Measurements from ENCODE around the gene TSR3.
"Not testable (repeated sequence)": the region's sequence is repeated elsewhere in the genome, so short reads cannot be mapped to it uniquely, and the experiment has no call there.

TSR3 gene

DNA sequence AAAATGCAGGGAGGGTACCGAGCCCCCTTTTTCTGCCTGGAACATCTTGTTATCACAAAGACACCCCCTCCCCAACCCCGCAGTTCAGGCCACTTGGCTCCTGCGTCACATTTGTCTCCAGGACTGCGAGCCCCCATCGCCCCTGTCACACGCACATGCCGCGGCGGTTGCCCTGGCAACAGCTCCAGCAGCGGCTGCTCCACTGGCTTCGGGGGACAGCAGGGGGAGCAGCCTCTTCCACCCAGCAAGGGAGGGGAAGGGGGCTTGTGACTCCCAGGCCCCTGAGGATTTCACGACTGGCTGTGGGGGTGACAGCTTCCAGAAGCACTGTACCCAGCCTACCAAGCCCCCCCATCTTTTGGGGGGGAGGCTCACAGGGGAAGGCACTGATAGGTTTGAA is 15.7 kb downstream of the TSR3 start:
- no peak for DNase-seq

DNA sequence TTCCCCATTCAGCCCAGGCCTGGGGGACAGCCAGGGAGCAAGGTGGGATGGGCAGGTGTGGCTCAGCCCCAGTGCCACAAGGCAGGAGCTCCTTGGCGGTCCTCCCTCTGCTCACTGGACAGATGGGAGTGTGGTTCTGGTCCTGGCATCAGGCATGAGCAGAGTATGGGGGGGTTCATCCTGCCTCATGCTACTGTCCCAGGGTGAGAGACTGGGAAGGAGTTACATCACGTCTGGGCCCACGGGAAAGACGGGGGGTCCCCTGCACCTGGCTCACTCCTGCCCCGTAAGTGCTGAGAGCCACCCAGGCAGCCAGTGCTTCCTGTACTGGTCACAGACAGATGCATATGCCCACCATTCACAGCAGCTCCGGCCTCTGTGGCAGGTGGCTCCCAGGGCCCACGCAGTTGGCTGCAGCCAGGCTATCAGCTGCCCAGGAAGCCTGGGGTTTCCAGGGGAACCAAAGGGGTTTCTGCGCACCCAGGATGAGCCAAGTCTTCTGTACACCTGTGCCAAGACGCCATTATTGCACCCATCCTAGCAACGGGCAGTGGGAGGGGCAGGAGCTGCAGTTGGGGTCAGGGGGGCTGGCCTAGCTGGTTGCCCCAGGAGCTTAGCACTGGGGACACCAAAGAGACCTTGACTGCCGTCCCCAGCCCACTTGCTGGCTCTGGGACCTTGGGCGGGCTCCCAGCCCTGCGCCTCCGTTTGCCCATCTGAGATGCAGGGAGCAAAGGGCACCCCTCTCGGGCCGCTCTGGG is 16.3 kb downstream of the TSR3 start:
- no peak for DNase-seq

DNA sequence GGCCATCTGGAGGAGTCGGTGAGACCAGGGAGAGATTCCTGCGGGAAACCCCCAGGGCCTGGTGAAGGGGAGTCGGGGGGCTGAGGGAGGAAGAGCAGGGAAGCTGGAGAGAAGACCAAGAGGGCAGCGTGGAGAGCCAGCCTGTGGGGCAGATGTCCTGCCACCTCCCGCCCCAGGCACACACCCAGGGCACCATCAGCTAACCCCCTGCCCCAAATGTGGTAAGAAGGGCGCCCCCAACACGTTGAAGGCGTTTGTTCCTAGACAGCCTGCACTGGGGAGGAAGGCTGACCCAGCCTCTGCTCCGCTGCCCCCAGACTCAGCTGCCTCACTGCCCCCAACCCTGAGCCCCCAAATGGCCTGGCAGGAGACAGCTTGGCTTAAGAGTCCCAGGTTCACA is 16.9 kb downstream of the TSR3 start:
- DNase-seq, result no peak

DNA sequence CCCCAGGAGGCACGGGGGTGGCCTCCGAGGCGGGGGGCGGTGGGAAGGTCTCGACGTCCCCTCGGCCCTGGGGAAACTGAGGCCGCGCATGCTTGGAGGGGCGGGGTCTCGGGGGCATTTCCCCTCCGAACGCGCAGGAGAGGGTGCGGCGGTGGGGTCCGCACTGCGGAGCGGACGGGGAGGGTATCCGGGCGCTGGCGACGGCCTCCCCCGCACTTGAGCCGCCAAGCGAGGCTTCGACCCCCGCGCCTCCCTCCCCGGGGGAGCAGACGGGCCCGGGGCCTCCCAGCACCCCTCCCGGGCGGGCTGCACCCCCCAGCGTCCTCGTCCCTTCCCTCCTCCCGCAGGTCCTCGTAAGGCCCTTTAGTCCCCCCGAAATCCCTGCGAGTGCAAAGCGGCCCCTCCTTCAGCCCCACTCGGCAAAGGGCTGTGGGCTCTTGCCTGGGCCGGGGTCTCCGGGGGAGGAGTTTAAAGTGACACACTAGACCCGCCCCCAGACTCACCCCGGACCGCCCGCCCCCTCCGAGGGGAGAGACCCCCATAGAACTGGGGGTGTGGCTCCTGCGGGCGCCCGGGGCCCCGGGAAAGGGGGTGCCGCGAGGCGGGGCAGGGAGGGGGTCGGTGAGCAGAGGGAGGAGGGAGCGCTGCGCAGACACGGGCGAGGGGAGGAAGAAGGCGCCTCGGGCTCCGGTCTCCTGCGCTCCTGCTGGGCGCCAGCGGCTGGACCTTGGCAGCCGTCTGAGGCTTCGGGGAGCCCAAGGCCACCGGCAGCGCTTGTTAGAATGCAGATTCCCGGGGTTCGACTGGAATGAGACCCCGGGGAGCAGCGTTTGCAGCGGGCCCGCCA is 17.6 kb downstream of the TSR3 start:
- DNase-seq, result no peak

DNA sequence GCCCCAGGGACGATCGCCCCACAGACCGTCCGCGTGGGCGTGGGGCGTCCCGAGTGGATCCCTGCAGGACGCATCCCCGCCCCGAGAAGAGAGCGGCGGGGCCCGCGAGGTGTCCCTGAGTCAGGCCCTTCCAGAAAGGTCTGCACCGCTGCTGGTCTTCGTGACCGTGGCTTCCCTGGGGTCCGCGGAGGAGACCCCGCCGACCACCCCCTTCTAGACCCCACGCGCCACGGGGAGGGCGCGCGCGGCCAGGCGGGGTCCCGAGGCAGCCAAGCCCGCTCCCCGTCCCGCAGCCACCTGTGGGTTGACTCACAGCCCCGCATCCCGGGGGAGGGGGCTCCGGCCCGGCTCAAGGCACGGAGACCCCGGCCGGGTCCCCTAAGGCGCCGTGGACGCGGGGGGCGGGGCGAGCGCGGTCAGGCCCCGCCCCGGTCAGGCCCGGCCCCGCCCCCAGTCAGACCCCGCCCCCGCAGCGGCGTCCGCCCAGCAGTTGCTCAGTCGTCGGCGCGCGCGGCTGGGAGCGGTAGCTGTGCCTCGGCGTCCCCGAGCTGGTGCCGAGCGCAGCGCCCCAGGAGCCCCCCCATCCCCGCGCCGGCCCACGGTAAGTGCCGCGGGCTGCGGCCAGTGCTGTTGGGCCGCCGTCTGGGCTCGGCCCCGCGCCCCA is 18.4 kb downstream of the TSR3 start, which contains the start of gene BAIAP3:
BAIAP3 (plus strand) TSS at position 497 of the 664 bp plus-strand sequence. CDS start 4,905 bp downstream, outside the sequence.
- peak; percentile 48 for DNase-seq

DNA sequence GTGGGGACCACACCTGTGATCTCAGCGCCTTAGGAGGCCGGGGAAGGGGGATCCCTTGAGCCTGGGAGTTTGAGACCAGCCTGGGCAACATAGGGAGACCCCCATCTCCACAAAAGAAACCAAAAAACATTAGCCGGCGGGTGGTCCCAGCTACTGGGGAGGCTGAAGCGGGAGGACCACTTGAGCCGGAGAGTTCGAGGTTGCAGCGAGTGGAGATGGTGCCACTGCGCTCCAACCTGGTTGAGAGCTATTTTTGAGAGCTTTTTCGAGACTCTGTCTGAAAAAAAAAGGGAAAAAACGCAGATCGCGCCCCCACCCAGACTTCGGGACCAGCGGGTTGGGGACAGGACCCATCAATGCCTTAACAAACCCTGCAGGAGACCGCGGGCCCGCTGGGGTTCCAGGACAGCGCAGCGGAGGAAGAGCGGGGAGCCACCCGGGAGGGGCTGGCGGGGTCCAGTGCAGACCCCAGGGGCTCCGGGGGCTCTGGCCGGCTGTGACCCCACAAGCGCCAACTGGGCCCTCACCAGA is 19.0 kb downstream of the TSR3 start:
- no peak for DNase-seq

DNA sequence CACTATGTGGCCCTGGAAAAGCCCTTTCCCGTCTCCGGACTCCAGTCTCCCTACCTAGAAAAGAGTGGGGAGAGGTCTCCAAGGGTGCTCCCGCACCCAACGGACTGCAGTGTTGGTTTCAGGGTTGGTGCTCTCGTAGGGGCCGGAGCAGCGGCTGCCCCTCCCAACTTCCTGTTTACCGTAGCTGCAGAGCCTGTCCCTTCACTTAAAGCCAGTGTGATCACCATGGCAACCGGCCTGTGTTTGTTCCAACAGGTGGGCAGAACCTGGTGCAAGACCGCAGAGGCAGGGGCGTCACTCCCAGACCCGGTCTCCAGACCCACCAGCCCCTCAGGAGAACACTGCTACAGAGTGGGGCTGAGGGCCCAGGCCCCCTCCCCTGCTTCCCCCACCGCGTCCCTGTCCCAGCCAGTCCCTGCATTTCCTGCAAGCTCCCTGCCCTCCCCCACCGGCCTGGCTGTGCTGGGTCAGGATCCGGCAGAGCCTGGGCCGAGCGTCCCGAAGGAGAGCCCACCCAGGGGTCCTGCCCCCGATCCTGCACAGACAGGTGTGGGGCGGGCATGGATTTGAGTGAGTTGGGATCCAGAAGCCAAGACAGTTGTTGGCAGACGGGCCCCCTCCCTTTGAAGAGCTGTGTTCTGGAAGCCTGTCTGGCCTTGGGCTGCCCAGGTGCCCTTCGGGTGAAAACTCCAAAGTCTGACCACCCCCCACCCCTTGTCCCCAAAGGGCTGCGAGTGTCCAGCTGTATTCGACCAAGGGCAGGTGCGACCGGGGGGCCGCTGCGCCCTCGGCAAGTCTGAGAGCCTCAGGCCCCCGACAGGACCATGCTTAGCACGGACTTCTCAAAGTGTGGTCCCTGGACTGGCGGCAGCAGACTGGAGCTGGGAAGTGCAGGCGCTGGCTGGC is 19.7 kb downstream of the TSR3 start:
- DNase-seq, result no peak

DNA sequence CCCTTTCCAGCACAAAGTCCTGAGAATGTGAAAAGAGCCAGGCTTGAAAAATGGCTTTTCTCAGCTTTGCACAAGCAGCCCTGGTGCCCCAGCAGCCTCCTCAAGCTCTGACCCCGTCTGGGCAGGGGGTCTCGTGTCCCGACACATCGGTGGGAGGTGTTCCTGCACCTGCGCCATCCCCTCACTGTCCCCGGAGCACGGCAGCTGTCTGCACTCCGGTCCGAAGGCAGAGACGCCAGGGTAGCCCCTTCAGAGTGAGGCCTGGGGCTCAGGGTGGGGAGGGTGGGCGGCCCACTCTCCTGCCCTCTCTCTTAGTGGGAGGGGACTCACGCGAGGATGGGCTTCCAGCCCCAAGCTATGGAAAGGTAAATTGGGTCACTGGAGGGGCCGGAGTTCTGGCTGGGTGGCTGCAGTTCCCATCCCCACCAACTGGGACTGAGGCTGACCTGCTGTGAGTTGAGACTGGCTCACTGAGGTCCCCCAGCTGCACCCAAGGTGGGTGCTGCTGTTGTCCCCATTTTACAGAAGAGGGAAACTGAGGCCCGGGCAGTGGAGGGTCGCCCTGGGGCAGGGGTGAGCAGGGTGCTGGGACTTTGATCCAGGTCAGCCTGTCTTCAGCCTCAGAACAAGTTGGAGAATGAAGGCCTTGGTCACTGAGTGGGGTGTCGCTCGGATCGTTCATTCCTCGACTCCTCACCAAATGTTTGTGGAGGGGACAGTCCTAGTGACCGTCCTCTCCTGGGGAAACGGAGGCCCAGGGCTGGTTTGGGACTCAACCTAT is 20.6 kb downstream of the TSR3 start:
- DNase-seq, result no peak

DNA sequence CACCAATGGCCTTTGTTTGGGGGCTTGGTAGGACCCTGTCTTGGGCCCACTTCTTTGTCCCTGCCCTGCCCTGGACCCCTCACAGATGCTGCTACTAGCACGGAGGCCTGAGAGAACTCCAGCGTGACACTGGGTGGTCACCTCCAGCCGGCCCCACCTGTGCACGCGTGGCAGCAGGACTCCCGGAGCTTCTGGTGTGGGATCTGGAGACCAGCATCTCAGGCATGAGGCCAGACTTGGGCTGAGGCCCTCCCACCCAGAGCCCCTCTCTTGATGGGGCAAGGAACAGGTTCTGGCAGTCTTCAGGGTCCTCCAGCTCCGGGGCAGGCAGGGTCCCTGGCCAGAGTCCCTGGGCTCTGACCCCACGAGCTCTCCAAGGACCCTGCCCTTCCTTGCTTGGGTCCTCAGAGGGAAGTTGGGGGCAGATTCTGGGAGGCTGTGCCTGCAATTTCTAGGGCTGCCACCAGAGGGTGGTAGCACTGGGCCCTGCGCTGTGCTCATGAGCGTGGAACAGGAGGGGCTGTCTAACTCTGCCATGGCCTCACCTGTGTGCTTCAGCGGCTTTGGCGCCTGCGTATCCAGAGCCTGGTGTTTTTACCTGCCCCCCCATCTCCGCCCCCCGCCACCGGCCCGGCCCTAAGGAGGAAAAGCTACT is 21.3 kb downstream of the TSR3 start:
- DNase-seq, result no peak

DNA sequence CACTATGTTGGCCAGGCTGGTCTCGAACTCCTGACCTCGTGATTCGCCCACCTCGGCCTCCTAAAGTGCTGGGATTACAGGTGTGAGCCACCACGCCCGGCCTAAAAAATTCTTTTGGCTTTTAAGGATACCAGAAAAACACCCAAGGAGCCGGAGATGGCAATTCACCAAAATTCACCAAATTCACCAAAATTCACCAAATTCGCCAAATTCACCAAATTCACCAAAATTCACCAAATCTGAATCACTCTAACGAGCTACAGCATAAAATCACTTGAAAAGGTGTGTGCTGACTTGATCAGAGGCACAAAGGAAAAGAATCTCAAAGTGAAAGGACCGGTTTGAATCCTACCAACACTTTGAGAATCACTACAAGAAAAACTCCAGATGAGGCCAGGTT is 22.7 kb downstream of the TSR3 start:
- not testable (repeated sequence) for DNase-seq

DNA sequence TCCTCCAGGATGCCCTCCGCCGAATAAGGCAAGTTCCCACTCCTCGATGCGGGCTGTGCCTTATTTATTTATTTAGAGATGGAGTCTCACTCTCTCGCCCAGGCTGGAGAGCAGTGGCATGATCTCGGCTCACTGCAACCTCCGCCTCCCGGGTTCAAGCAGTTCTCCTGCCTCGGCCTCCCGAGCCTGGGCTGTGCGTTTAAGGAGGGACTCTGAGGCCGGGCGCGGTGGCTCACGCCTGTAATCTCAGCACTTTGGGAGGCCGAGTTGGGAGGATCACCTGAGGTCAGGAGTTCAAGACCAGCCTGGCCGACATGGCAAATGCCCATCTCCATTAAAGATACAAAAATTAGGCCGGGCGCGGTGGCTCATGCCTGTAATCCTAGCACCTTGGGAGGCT is 23.5 kb downstream of the TSR3 start:
- DNase-seq, result not testable (repeated sequence)

DNA sequence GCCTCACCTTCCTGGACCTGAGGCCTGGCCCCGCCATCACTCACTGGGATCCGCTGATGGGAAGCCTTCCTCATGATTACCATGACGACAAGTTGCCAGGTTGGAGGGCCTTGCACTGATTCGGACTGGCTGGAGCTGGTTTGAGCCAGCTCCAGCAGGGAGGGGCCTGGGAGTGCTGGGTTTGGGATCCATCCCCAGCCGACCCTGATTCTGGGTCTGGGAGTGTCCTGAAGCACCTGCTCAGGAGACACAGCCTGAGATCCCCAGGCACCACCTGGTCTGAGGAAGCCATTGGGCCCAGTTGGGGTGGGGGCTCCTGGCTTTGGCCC is 24.1 kb downstream of the TSR3 start:
- no peak for DNase-seq

DNA sequence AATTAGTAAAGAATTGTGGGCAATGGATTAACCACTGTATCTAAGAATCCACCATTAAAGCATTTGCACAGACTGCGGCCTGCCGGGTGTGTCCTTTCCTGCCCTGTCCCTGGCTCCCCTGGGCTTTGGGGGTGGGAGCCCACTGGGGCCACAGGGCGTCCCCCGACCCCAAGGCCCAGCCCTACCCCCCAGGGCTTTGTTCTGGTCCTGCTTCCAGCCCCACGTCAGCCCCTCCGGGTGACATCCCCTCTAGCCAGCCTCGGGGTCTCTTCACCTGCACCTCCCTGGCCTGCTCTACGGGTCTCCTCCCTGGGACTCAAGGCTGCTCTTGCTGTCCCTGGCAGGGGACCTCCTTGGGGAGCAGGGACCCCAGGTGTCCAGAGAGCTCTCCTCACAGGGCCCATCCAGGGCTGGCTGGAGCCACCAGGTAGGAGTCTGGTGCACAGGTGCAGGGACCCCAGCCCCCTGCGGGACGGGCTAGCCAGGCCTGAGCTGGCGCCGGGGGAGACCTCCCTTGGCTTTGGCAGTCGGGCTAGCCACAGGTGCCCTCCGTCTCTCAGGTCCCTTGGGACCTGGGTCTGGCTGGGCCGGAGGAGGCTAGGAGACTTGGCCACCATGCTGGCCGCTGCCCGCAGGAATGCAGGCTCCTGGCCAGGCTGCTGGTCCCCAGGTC is 24.6 kb downstream of the TSR3 start:
- DNase-seq, result no peak

DNA sequence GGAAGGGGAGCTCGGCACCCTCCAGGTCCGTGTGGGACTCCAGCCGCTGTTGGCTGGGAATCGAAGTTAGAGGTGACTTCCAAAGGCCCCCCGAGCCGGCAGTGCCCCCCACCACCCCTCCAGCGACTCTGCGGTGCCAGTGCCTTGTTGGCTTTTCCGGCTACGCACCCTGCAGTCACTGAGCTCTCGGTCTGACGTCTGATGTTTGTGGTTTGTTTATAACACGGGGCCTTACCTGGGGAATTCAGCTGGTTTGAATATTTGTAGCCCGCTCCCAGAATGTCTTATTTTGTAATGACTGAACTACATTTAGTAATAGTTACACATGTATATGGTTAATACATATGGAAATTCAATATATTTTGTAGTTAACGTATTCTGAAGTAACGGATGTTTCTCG is 25.3 kb downstream of the TSR3 start:
- no peak for DNase-seq

DNA sequence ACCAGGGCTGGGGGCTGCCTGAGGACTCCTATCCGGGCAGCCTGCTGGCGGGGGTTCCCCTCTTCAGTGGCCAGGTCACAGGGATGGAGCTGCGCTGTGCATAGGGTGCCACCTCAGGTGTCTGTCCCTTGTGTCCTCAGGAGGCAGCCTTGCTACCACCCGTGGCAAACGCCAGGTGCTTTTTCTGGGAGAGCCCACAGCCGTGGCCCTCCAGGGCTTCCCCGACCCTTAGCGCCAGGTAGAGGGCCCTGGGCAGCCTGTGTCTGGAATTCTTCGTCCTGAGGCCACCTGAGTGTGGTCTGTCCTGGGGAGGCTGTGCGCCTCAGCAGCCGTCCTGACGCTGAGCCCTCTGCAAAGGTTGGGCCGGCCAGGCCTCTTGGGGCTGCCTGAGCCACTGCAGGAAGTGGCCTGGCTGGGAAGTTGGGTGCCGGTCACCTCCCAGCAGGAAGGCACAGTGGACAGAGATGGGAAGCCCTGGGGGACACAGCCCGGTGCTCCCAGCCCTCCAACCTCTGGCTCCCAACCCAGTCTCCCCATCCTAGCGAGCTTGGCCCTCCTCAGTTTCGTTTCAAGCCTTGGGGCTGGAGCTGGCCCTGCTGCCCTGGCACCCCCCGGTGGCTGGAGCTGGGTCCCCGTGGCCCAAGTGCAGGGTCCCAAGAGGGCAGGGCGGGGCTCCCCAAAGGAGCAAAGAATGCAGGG is 25.9 kb downstream of the TSR3 start:
- DNase-seq, result no peak

DNA sequence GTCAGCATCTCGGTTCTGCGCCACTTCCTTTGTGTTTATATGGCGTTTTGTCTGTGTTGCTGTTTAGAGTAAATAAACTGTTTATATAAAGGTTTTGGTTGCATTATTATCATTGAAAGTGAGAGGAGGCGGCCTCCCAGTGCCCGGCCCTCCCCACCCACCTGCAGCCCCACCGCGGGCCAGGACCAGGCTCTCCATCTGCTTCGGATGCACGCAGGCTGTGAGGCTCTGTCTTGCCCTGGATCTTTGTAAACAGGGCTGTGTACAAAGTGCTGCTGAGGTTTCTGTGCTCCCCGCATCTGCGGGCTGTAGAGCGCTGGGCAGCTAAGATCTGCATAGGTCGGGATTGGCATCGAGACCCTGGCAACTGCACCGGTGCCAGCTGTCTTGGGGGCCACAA is 26.4 kb downstream of the TSR3 start:
- no peak for DNase-seq

DNA sequence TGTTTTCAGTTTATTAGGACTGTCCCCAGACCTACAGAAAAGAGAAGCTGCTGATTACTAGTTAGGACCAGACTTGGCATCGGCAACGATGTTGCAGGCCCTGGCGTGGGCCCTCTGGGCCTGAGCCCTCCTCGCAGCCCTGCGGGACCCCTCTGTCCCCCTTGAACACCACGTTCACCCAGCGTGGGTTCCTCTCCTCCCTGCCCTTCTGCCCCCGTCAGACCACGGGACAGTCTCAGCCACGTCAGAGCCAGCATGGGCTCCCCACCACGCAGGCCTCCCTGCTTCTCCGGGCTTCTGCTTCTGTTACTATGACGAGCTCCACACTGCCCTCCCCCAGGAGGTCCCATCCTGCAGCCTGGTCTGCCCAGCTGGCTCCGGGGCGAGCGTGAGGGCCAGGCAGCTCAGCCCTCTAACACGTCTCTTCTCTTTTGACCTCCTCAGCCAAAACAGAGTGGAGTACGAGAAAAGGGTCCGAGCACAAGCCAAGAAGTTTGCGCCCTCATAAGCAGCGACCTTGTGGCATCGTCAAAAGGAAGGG is 27.3 kb downstream of the TSR3 start:
- no peak for DNase-seq

DNA sequence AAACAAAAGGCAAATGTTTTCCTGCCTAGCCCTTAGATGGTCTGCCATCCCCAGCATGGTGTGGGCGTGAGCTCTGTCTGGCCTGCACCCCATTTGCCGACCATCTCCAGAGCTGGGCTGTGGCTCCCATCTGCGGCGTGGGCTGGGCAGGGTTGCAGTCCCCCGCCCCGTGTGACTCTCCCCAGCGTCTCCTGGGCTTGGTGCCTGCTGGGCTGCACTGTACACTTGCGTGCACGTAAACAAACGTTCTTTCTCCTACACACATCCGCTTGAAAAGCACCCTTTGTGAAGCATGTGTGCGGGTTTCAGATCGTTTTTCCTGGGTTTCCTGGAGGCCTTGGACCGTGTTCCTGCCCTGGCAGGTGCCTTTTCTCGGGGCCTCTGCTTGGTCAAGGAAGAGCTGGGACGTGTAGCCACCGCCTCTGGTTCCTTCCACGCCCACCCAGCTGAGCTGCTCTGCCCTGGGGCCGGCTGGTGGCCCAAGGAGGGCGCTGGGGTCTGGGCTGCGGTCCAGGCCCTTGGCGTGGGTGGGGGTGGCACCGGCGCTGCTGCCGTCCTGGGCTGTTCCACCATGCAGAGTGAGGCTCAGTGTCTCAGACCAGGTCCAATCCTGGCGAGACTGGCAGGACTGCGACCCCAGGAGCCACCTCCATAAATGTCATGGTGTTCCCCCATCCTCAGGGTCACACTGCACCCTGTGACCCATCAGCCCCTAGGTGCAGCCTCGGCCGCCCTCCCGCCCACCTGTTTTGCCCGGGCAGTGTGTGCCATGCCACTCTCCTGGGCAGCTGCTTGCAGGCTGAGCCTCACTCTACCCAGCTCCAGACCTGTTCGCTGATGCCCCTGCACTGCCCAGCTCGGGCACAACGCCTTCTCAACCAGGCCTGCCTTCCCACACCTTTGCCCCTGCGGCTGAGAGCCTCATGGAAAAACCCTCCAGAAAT is 28.1 kb downstream of the TSR3 start:
- no peak for DNase-seq

Measured in stimulated activated CD4-positive, alpha-beta T cell treated with anti-CD3 and anti-CD28 coated beads, Interleukin-4, amount 100 ng/mL, for 1 hour (primary cell).